Cardiac fibroblast (primary cell): ENCODE results near the gene ACTG2.

Experiments used
- DNase-seq, 2 donors: peaks; one replicate each; pipeline versions ENCODE4 v3.0.0 to v3.0.0-alpha.2; 2010; ENCODE audit warnings: low read depth in 2 of 2
- H3K4me3 ChIP-seq, 2 donors: replicated peaks in 1 of 2; 1 replicate in 1 of 2; 2 replicates in 1 of 2; pipeline ENCODE4 v1.5.1; 2011; ENCODE audit warnings: low read depth in 2 of 2, low read length in 2 of 2, mild to moderate bottlenecking in 2 of 2, moderate library complexity in 1 of 2
- TF ChIP-seq, protein P1 (sequence below): IDR thresholded peaks from one replicate; pipeline ENCODE4 v1.5.1; 2011; ENCODE audit warnings: low read depth, mild to moderate bottlenecking, low read length, inconsistent platforms

The ACTG2 gene

DNA sequence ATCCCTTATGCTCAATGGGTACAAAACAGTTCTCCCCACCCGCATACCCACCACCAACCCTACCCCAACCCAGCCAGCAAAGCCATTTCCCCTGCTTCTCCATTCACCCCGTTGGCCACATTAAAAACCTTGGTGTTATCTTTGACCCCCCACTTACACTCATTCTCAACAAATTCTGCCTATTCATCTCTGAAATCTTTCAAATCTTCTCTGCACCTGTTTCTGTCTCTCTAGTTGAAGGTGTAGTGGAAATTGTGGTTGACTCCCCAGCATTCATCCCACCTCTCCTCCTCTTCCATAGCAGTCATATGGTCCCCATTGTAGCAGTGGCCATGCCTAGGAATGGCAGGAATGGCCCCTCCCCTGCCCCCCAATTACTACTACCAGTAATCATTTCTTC, 71.4 kb downstream of the ACTG2 start:
- TF ChIP-seq, protein P1, sequence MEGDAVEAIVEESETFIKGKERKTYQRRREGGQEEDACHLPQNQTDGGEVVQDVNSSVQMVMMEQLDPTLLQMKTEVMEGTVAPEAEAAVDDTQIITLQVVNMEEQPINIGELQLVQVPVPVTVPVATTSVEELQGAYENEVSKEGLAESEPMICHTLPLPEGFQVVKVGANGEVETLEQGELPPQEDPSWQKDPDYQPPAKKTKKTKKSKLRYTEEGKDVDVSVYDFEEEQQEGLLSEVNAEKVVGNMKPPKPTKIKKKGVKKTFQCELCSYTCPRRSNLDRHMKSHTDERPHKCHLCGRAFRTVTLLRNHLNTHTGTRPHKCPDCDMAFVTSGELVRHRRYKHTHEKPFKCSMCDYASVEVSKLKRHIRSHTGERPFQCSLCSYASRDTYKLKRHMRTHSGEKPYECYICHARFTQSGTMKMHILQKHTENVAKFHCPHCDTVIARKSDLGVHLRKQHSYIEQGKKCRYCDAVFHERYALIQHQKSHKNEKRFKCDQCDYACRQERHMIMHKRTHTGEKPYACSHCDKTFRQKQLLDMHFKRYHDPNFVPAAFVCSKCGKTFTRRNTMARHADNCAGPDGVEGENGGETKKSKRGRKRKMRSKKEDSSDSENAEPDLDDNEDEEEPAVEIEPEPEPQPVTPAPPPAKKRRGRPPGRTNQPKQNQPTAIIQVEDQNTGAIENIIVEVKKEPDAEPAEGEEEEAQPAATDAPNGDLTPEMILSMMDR: no peak
- H3K4me3 ChIP-seq: no peak overlapping the region
- no peak for DNase-seq

DNA sequence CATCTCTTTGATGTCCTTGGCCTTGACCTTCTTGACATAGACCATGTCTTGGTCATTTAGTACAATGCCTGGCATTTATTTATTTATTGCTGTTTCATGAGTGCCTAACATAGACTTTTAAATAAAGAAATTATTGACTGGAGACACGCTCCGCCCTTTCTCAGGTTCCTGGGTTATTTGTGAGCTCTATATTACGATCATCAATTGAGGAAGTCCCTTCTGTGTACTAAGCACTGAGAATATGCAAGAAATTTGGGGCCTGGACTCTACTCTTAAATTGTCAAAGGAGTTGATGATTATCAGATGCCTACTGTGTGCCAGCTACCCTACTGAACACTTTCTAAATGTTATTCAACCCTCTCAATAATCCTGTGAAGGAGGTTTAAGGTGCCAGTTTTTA, 72.2 kb downstream of the ACTG2 start:
- TF ChIP-seq, protein P1: no peak

DNA sequence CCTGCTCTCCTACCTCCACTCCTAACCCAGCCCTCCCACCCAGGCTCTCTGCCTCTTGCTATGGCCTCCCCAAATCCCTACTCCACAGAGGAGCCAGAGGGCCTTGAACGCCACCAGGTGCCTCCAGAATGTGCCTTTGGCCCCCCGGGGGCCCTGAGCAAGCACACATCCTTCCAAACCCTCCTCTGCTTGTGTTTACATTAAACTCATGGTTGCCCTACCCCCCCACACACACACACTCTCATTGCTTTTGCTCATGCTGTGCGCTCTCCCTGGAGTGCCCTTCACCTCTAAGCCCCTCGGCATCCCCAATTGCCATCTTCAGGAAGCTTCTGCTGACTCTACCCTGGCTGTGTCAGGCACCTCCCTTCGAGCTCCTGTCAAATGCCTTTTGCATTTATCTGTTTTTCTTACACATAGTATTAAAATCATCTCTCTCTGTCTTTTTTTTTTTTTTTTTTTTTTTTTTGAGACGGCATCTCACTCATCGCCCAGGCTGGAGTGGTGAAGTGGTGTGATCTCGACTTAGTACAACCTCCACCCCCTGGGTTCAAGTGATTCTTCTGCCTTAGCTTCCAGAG, 75.6 kb downstream of the ACTG2 start:
- no peak for DNase-seq
- TF ChIP-seq, protein P1: no peak
- H3K4me3 ChIP-seq: no peak overlapping the region

More for the DNA sequence above, 72.2 kb downstream of the ACTG2 start:
- no peak for DNase-seq
- H3K4me3 ChIP-seq: no peak overlapping the region

DNA sequence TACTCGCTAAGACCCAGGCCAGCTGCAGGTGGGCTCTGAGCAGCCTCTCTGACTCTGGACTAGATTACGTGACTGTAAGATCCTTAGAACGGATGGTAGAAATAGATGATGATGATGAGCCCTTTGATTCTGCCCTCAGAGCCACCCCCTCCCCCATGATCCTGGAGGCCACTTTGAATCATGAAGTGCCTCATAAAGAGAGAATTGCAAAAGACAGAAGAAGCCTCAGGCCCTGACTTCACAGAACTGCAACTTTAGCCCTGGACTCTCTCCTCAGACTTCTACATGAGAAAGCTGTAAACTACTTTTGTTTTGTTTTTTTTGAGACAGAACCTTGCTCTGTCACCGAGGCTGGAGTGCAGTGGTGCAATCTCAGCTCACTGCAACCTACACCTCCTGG, 76.5 kb downstream of the ACTG2 start:
- no peak for DNase-seq
- TF ChIP-seq, protein P1: no peak
- H3K4me3 ChIP-seq: no peak overlapping the region
